ENCODE measurements around the gene APELA.
"Not testable (repeated sequence)": the region's sequence is repeated elsewhere in the genome, so short reads cannot be mapped to it uniquely, and the experiment has no call there.

The APELA gene

GRCh38 chr4:164902608-164903007, 25.6 kb downstream of the APELA start:
- Mint-ChIP-seq H3K4me1 (ENCODE audit: low read depth) (no peaks in the 10 kb centered on the region), H3K4me3 (no peak overlapping the region), H3K9me3 (no peaks in the 10 kb centered on the region), H3K27ac (no peak overlapping the region), H3K27me3 (peaks cover 3% of the 10 kb centered on the region), H3K36me3 (ENCODE audit: low read depth) (no peaks in the 10 kb centered on the region)

- Mint-ChIP-seq H3K27ac (no peak overlapping the region), H3K4me3 (no peak overlapping the region)
Measured at GRCh38 chr4:164904336-164904735, 27.4 kb downstream of the APELA start.

GRCh38 chr4:164904941-164905340, 28.0 kb downstream of the APELA start:
- H3K27me3 Mint-ChIP-seq: peaks cover 3% of the 10 kb centered on the region
- H3K27ac Mint-ChIP-seq: no peak overlapping the region
- no peaks in the 10 kb centered on the region for H3K36me3 Mint-ChIP-seq (ENCODE audit: low read depth)
- H3K9me3 Mint-ChIP-seq: no peaks in the 10 kb centered on the region
- no peak overlapping the region for H3K4me3 Mint-ChIP-seq
- no peaks in the 10 kb centered on the region for H3K4me1 Mint-ChIP-seq (ENCODE audit: low read depth)

More at GRCh38 chr4:164904336-164904735, 27.4 kb downstream of the APELA start:
- Mint-ChIP-seq H3K36me3 (ENCODE audit: low read depth) (no peaks in the 10 kb centered on the region), H3K9me3 (no peaks in the 10 kb centered on the region), H3K27me3 (peaks cover 3% of the 10 kb centered on the region), H3K4me1 (ENCODE audit: low read depth) (no peaks in the 10 kb centered on the region)

- no peak overlapping the region for H3K4me3 Mint-ChIP-seq
- H3K4me1 Mint-ChIP-seq (ENCODE audit: low read depth): no peaks in the 10 kb centered on the region
- H3K27me3 Mint-ChIP-seq: peaks cover 3% of the 10 kb centered on the region
- H3K9me3 Mint-ChIP-seq: no peaks in the 10 kb centered on the region
- no peak overlapping the region for H3K27ac Mint-ChIP-seq
- H3K36me3 Mint-ChIP-seq (ENCODE audit: low read depth): no peaks in the 10 kb centered on the region
Measured at GRCh38 chr4:164906368-164906767, 29.4 kb downstream of the APELA start.

GRCh38 chr4:164913506-164913905, 36.5 kb downstream of the APELA start:
- not testable (repeated sequence) for H3K27me3 Mint-ChIP-seq; H3K27ac Mint-ChIP-seq; H3K36me3 Mint-ChIP-seq (ENCODE audit: low read depth); H3K9me3 Mint-ChIP-seq; H3K4me1 Mint-ChIP-seq (ENCODE audit: low read depth); H3K4me3 Mint-ChIP-seq

- Mint-ChIP-seq H3K27me3 (no peaks in the 10 kb centered on the region), H3K4me1 (ENCODE audit: low read depth) (no peaks in the 10 kb centered on the region), H3K4me3 (no peak overlapping the region), H3K9me3 (no peaks in the 10 kb centered on the region), H3K27ac (no peak overlapping the region), H3K36me3 (ENCODE audit: low read depth) (no peaks in the 10 kb centered on the region)
Measured at GRCh38 chr4:164918956-164919355, 42.0 kb downstream of the APELA start.

GRCh38 chr4:164924670-164925238, 47.8 kb downstream of the APELA start:
- H3K4me3 Mint-ChIP-seq: no peak overlapping the region
- H3K36me3 Mint-ChIP-seq (ENCODE audit: low read depth): no peaks in the 10 kb centered on the region
- no peaks in the 10 kb centered on the region for H3K4me1 Mint-ChIP-seq (ENCODE audit: low read depth)
- no peak overlapping the region for H3K27ac Mint-ChIP-seq
- peaks cover 4% of the 10 kb centered on the region for H3K27me3 Mint-ChIP-seq
- no peaks in the 10 kb centered on the region for H3K9me3 Mint-ChIP-seq

GRCh38 chr4:164926301-164926700, 49.3 kb downstream of the APELA start:
- no peak overlapping the region for H3K4me3 Mint-ChIP-seq
- no peaks in the 10 kb centered on the region for H3K9me3 Mint-ChIP-seq
- no peaks in the 10 kb centered on the region for H3K4me1 Mint-ChIP-seq (ENCODE audit: low read depth)
- H3K27ac Mint-ChIP-seq: no peak overlapping the region
- peaks cover 4% of the 10 kb centered on the region for H3K27me3 Mint-ChIP-seq
- H3K36me3 Mint-ChIP-seq (ENCODE audit: low read depth): no peaks in the 10 kb centered on the region

- not testable (repeated sequence) for H3K4me3 Mint-ChIP-seq; H3K27me3 Mint-ChIP-seq; H3K36me3 Mint-ChIP-seq (ENCODE audit: low read depth); H3K4me1 Mint-ChIP-seq (ENCODE audit: low read depth); H3K27ac Mint-ChIP-seq; H3K9me3 Mint-ChIP-seq
Measured at GRCh38 chr4:164927101-164927500, 50.1 kb downstream of the APELA start.

GRCh38 chr4:164930647-164931046, 53.7 kb downstream of the APELA start:
- no peak overlapping the region for H3K27ac Mint-ChIP-seq
- H3K27me3 Mint-ChIP-seq: peaks cover 7% of the 10 kb centered on the region
- no peaks in the 10 kb centered on the region for H3K36me3 Mint-ChIP-seq (ENCODE audit: low read depth)
- H3K4me1 Mint-ChIP-seq (ENCODE audit: low read depth): no peaks in the 10 kb centered on the region
- no peak overlapping the region for H3K4me3 Mint-ChIP-seq
- no peaks in the 10 kb centered on the region for H3K9me3 Mint-ChIP-seq

- Mint-ChIP-seq H3K4me3 (no peak overlapping the region), H3K36me3 (ENCODE audit: low read depth) (no peaks in the 10 kb centered on the region), H3K4me1 (ENCODE audit: low read depth) (no peaks in the 10 kb centered on the region), H3K27ac (no peak overlapping the region), H3K9me3 (no peaks in the 10 kb centered on the region), H3K27me3 (peaks cover 10% of the 10 kb centered on the region)
Measured at GRCh38 chr4:164931551-164932324, 54.8 kb downstream of the APELA start.

- no peak overlapping the region for H3K4me3 Mint-ChIP-seq
- H3K27ac Mint-ChIP-seq: no peak overlapping the region
- H3K36me3 Mint-ChIP-seq (ENCODE audit: low read depth): no peaks in the 10 kb centered on the region
- H3K27me3 Mint-ChIP-seq: peaks cover 11% of the 10 kb centered on the region
- no peaks in the 10 kb centered on the region for H3K9me3 Mint-ChIP-seq
- no peaks in the 10 kb centered on the region for H3K4me1 Mint-ChIP-seq (ENCODE audit: low read depth)
Measured at GRCh38 chr4:164933244-164933643, 56.3 kb downstream of the APELA start.

GRCh38 chr4:164935363-164935762, 58.4 kb downstream of the APELA start:
- Mint-ChIP-seq H3K4me3 (no peak overlapping the region), H3K36me3 (ENCODE audit: low read depth) (no peaks in the 10 kb centered on the region), H3K4me1 (ENCODE audit: low read depth) (no peaks in the 10 kb centered on the region), H3K9me3 (no peaks in the 10 kb centered on the region), H3K27ac (no peak overlapping the region), H3K27me3 (peaks cover 21% of the 10 kb centered on the region)

- H3K4me3 Mint-ChIP-seq; H3K27ac Mint-ChIP-seq; H3K4me1 Mint-ChIP-seq (ENCODE audit: low read depth); H3K36me3 Mint-ChIP-seq (ENCODE audit: low read depth); H3K9me3 Mint-ChIP-seq: not testable (repeated sequence)
- peaks cover 24% of the 10 kb centered on the region for H3K27me3 Mint-ChIP-seq
Measured at GRCh38 chr4:164935865-164936606, 59.1 kb downstream of the APELA start.

GRCh38 chr4:164937576-164938270, 60.7 kb downstream of the APELA start:
- Mint-ChIP-seq H3K4me3 (no peak overlapping the region), H3K4me1 (ENCODE audit: low read depth) (no peaks in the 10 kb centered on the region), H3K27me3 (peaks cover 26% of the 10 kb centered on the region), H3K36me3 (ENCODE audit: low read depth) (no peaks in the 10 kb centered on the region), H3K27ac (no peak overlapping the region), H3K9me3 (no peaks in the 10 kb centered on the region)
